Astrocyte (in vitro differentiated cells and primary cell): ENCODE data around the gene LTBP2. TPM values are rescaled to one million over a fixed set of nuclear protein-coding genes. Genes with fewer than 3 reads are reported as not detected.

ENCODE experiments used
- DNase-seq: peaks from one replicate; pipeline ENCODE4 v3.0.0-alpha.2; 2010; ENCODE audit warnings: low read depth
- FAIRE-seq: peaks from 2 replicates; lab custom pipeline; 2011; peaks lifted over from hg19 to GRCh38; lab: Jason Lieb, UNC
- H2AFZ ChIP-seq: 2 replicates; pipeline ENCODE4 v1.6.0; 2012; ENCODE audit warnings: low read depth, low read length, inconsistent platforms
- H3K27ac ChIP-seq: 2 replicates; pipeline ENCODE4 v1.5.1; 2011; ENCODE audit warnings: low read depth, low read length, inconsistent platforms
- H3K27me3 ChIP-seq: 2 replicates; pipeline ENCODE4 v1.6.0; 2011; ENCODE audit warnings: low read length, inconsistent platforms; ENCODE audit not compliant: insufficient read depth
- H3K36me3 ChIP-seq: 2 replicates; pipeline ENCODE4 v1.5.1; 2011; ENCODE audit warnings: low read length, inconsistent platforms; ENCODE audit not compliant: insufficient read depth
- H3K4me1 ChIP-seq: 2 replicates; pipeline ENCODE4 v1.5.1; 2011; ENCODE audit warnings: low read length, inconsistent platforms; ENCODE audit not compliant: insufficient read depth
- H3K4me2 ChIP-seq: 2 replicates; pipeline ENCODE4 v1.6.0; 2012; ENCODE audit warnings: low read length, inconsistent platforms
- H3K4me3 ChIP-seq: 2 replicates; pipeline ENCODE4 v1.5.1; 2011; ENCODE audit warnings: low read depth, mild to moderate bottlenecking, low read length, inconsistent platforms; ENCODE audit not compliant: insufficient read depth
- H3K79me2 ChIP-seq: 2 replicates; pipeline ENCODE4 v1.6.0; 2012; ENCODE audit warnings: mild to moderate bottlenecking, low read length, inconsistent platforms; ENCODE audit not compliant: insufficient read depth
- H3K9ac ChIP-seq: 2 replicates; pipeline ENCODE4 v1.6.0; 2012; ENCODE audit warnings: mild to moderate bottlenecking, low read length, inconsistent platforms
- H3K9me3 ChIP-seq: 2 replicates; pipeline ENCODE4 v1.5.1; 2012; ENCODE audit warnings: low read depth, mild to moderate bottlenecking, low read length, inconsistent platforms; ENCODE audit not compliant: insufficient read depth
- H4K20me1 ChIP-seq: 2 replicates; pipeline ENCODE4 v1.6.0; 2012; ENCODE audit warnings: low read length, inconsistent platforms; ENCODE audit not compliant: insufficient read depth
- H3K27ac Mint-ChIP-seq: one replicate; pipeline ENCODE4 v1.8.0; 2021; ENCODE audit warnings: mild to moderate bottlenecking, mixed read lengths; ENCODE audit not compliant: unreplicated experiment
- H3K27me3 Mint-ChIP-seq: one replicate; pipeline ENCODE4 v1.8.0; 2021; ENCODE audit warnings: low read depth, mixed read lengths; ENCODE audit not compliant: unreplicated experiment
- H3K36me3 Mint-ChIP-seq: one replicate; pipeline ENCODE4 v1.8.0; 2021; ENCODE audit warnings: low read depth, mixed read lengths; ENCODE audit not compliant: unreplicated experiment
- H3K4me1 Mint-ChIP-seq: one replicate; pipeline ENCODE4 v1.8.0; 2021; ENCODE audit warnings: low read depth, mixed read lengths; ENCODE audit not compliant: unreplicated experiment
- H3K4me3 Mint-ChIP-seq: one replicate; pipeline ENCODE4 v1.8.0; 2021; ENCODE audit warnings: mild to moderate bottlenecking, moderate library complexity, mixed read lengths; ENCODE audit not compliant: unreplicated experiment
- H3K9me3 Mint-ChIP-seq: one replicate; pipeline ENCODE4 v1.8.0; 2021; ENCODE audit warnings: mild to moderate bottlenecking, mixed read lengths; ENCODE audit not compliant: unreplicated experiment
- EZH2 ChIP-seq: IDR thresholded peaks from 2 replicates; pipeline ENCODE4 v1.6.1; 2012; ENCODE audit warnings: mild to moderate bottlenecking, low read length, inconsistent platforms; ENCODE audit not compliant: insufficient read depth
- total RNA-seq: library from RNA; stranded (reverse); gene quantifications from 2 replicates; pipeline ENCODE4 v1.2.1, GENCODE V29; 2021
- TF ChIP-seq, protein P1 (sequence below): IDR thresholded peaks from 2 replicates; pipeline ENCODE4 v1.5.1; 2011; ENCODE audit warnings: low read depth, mild to moderate bottlenecking, inconsistent platforms, low read length, moderate library complexity; ENCODE audit not compliant: insufficient read depth

The LTBP2 gene
- total RNA-seq, 1 donor from 2014 or later, result 162 TPM

DNA sequence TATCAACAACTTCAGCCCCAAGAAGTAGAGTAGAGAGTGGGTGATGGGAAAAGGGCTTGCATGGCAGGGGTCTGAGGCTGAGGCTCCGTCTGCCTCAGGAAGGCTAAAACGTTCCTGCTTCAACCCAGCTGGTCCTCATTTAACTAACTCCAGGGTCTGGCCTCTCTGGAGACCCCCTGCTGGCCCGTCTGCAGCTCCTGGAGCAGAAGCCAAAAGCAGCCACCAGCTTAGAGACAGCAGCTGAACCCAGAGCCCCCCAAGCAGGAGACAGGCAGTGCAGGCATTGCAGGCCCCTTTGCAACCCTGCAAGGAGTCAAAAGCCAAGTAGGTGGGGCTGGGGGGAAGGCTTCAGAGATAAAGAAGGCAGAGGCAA is 25.1 kb upstream of the LTBP2 start:
- no peaks in the 10 kb centered on the region for H3K9me3 ChIP-seq
- FAIRE-seq, result no peak
- H3K79me2 ChIP-seq, result no peaks in the 10 kb centered on the region
- no peaks in the 10 kb centered on the region for H4K20me1 ChIP-seq
- no peak overlapping the region for H3K4me3 Mint-ChIP-seq
- H3K9ac ChIP-seq, result no peak overlapping the region
- DNase-seq, result no peak
- peaks cover 2% of the 10 kb centered on the region for H3K9me3 Mint-ChIP-seq
- H3K4me2 ChIP-seq, result no peak overlapping the region
- peaks cover 3% of the 10 kb centered on the region for H3K27me3 Mint-ChIP-seq
- no peak overlapping the region for H3K27ac ChIP-seq
- TF ChIP-seq EZH2, result no peak
- TF ChIP-seq, protein P1, sequence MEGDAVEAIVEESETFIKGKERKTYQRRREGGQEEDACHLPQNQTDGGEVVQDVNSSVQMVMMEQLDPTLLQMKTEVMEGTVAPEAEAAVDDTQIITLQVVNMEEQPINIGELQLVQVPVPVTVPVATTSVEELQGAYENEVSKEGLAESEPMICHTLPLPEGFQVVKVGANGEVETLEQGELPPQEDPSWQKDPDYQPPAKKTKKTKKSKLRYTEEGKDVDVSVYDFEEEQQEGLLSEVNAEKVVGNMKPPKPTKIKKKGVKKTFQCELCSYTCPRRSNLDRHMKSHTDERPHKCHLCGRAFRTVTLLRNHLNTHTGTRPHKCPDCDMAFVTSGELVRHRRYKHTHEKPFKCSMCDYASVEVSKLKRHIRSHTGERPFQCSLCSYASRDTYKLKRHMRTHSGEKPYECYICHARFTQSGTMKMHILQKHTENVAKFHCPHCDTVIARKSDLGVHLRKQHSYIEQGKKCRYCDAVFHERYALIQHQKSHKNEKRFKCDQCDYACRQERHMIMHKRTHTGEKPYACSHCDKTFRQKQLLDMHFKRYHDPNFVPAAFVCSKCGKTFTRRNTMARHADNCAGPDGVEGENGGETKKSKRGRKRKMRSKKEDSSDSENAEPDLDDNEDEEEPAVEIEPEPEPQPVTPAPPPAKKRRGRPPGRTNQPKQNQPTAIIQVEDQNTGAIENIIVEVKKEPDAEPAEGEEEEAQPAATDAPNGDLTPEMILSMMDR, result no peak
- no peak overlapping the region for H3K4me3 ChIP-seq
- no peak overlapping the region for H2AFZ ChIP-seq
- peaks cover 16% of the 10 kb centered on the region for H3K4me1 ChIP-seq
- no peaks in the 10 kb centered on the region for H3K36me3 ChIP-seq
- no peaks in the 10 kb centered on the region for H3K36me3 Mint-ChIP-seq
- peaks cover 40% of the 10 kb centered on the region for H3K4me1 Mint-ChIP-seq
- H3K27ac Mint-ChIP-seq, result peak overlapping the region; percentile 83
- no peaks in the 10 kb centered on the region for H3K27me3 ChIP-seq

GRCh38 chr14:74636424-74637177 is 24.6 kb upstream of the LTBP2 start:
- peak overlapping the region; percentile 49 for H3K4me2 ChIP-seq
- peak overlapping the region; percentile 83 for H3K27ac Mint-ChIP-seq
- no peak overlapping the region for H3K27ac ChIP-seq
- peak overlapping the region; percentile 5 for H3K9ac ChIP-seq
- TF ChIP-seq EZH2, result no peak
- TF ChIP-seq, protein P1, result no peak
- H3K27me3 Mint-ChIP-seq, result peaks cover 3% of the 10 kb centered on the region
- no peaks in the 10 kb centered on the region for H3K36me3 Mint-ChIP-seq
- H3K27me3 ChIP-seq, result no peaks in the 10 kb centered on the region
- H4K20me1 ChIP-seq, result no peaks in the 10 kb centered on the region
- DNase-seq (peak; percentile 57), FAIRE-seq (no peak)
- no peak overlapping the region for H3K4me3 Mint-ChIP-seq
- H3K4me1 ChIP-seq, result peaks cover 16% of the 10 kb centered on the region
- H3K4me1 Mint-ChIP-seq, result peaks cover 44% of the 10 kb centered on the region
- H3K9me3 Mint-ChIP-seq, result peaks cover 2% of the 10 kb centered on the region
- no peaks in the 10 kb centered on the region for H3K79me2 ChIP-seq
- no peak overlapping the region for H2AFZ ChIP-seq
- no peaks in the 10 kb centered on the region for H3K36me3 ChIP-seq
- no peaks in the 10 kb centered on the region for H3K9me3 ChIP-seq
- no peak overlapping the region for H3K4me3 ChIP-seq

DNA sequence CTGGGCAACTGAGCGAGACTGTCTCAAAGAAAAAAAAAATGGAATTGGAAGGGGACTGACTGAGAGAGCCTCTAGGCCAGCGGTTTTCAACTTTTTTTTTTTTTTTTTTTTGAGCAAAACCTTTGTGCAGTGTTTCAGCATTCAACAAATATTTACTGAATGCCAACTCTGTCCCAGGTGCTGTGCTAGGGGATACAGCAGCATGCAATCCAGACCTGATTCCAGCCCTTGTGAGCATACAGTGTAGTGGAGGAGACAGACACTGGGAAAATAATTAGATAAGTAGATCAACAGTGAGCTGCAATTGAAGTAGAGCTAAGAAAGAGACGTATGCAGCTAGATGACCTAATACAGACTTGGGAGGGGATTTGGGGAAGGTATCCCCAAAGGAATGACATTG is 23.8 kb upstream of the LTBP2 start:
- no peaks in the 10 kb centered on the region for H3K27me3 ChIP-seq
- peaks cover 52% of the 10 kb centered on the region for H3K4me1 Mint-ChIP-seq
- DNase-seq, result no peak
- H3K9me3 Mint-ChIP-seq, result peaks cover 2% of the 10 kb centered on the region
- peak overlapping the region; percentile 49 for H3K4me2 ChIP-seq
- no peaks in the 10 kb centered on the region for H3K36me3 Mint-ChIP-seq
- peaks cover 16% of the 10 kb centered on the region for H3K4me1 ChIP-seq
- H3K27ac ChIP-seq, result no peak overlapping the region
- peaks cover 3% of the 10 kb centered on the region for H3K27me3 Mint-ChIP-seq
- no peak for TF ChIP-seq EZH2
- TF ChIP-seq, protein P1, result no peak
- FAIRE-seq, result no peak
- H3K36me3 ChIP-seq, result no peaks in the 10 kb centered on the region
- H3K9me3 ChIP-seq, result no peaks in the 10 kb centered on the region
- no peaks in the 10 kb centered on the region for H4K20me1 ChIP-seq
- H2AFZ ChIP-seq, result no peak overlapping the region
- H3K4me3 Mint-ChIP-seq, result no peak overlapping the region
- no peaks in the 10 kb centered on the region for H3K79me2 ChIP-seq
- H3K9ac ChIP-seq, result no peak overlapping the region
- no peak overlapping the region for H3K4me3 ChIP-seq
- H3K27ac Mint-ChIP-seq, result peak overlapping the region; percentile 56
